ENCODE measurements around the gene GUK1.

DNA sequence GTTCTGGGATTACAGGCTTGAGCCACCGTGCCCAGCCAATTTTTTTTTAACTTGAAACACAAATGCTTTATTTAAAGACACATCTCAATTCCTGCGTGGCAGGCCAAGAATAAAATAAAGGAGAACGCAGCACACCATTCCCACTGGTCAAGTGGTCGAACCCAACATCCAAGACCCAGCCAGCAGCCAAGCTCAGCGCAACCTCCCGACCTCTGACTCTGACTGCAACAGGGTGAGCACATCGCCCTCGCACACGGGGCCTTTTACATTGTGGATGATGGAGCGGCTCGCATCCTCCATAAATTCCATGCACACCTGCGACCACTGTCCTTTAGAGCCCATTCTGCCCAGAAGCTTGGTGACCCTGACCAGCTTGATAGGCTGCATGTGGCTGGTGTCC is 5.5 kb upstream of the GUK1 start:
- TF ChIP-seq, protein P1, sequence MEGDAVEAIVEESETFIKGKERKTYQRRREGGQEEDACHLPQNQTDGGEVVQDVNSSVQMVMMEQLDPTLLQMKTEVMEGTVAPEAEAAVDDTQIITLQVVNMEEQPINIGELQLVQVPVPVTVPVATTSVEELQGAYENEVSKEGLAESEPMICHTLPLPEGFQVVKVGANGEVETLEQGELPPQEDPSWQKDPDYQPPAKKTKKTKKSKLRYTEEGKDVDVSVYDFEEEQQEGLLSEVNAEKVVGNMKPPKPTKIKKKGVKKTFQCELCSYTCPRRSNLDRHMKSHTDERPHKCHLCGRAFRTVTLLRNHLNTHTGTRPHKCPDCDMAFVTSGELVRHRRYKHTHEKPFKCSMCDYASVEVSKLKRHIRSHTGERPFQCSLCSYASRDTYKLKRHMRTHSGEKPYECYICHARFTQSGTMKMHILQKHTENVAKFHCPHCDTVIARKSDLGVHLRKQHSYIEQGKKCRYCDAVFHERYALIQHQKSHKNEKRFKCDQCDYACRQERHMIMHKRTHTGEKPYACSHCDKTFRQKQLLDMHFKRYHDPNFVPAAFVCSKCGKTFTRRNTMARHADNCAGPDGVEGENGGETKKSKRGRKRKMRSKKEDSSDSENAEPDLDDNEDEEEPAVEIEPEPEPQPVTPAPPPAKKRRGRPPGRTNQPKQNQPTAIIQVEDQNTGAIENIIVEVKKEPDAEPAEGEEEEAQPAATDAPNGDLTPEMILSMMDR (IDR thresholded peaks at IDR 0.05): no peak
- TF ChIP-seq POLR2AphosphoS5 (IDR thresholded peaks at IDR 0.05): no peak

Data from esophagus muscularis mucosa (tissue), 3 donors.